VCaP (cell line): ENCODE measurements around the gene RBM34.

Experiments used
- H3K27ac ChIP-seq: fragments of 450-650 bp; 2 replicates; pipeline ENCODE4 v1.5.1; 2017
- TF ChIP-seq, protein P1 (sequence below): fragments of 450-650 bp; conservative IDR thresholded peaks from 2 replicates; pipeline ENCODE4 v1.5.1; 2017; ENCODE audit warnings: mild to moderate bottlenecking, moderate library complexity

The RBM34 gene

DNA sequence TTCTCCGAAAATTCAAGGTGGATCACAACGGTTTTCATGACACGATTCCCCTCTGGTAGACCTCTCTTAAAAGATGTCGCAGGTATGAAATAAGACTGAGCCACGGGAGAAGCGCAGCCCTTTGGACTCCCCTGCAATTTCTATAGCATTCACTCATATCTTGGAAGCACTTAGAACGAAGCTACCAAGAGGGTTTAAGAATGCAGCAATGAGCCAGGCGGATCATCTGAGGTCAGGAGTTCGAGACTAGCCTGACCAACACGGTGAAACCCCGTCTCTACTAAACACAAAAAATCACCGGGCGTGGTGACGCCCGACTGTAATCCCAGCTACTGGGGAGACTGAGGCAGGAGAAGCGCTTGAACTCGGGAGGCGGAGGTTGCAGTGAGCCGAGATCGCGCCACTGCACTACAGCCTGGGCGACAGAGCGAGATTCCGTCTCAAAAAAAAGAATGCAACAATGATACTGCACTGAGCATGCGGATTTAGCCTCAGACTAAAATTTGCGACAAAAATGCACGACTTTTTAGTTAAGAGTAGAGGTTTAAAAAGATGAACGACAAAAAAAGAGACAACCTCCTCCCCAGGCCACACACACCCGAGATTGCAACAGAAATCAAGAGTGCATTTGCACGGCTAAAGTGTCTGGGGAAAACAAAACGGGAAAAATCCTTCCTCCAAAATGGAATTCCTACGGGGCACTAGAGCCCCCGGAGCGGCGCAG, 33.2 kb downstream of the RBM34 start:
- TF ChIP-seq, protein P1, sequence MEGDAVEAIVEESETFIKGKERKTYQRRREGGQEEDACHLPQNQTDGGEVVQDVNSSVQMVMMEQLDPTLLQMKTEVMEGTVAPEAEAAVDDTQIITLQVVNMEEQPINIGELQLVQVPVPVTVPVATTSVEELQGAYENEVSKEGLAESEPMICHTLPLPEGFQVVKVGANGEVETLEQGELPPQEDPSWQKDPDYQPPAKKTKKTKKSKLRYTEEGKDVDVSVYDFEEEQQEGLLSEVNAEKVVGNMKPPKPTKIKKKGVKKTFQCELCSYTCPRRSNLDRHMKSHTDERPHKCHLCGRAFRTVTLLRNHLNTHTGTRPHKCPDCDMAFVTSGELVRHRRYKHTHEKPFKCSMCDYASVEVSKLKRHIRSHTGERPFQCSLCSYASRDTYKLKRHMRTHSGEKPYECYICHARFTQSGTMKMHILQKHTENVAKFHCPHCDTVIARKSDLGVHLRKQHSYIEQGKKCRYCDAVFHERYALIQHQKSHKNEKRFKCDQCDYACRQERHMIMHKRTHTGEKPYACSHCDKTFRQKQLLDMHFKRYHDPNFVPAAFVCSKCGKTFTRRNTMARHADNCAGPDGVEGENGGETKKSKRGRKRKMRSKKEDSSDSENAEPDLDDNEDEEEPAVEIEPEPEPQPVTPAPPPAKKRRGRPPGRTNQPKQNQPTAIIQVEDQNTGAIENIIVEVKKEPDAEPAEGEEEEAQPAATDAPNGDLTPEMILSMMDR = no peak

DNA sequence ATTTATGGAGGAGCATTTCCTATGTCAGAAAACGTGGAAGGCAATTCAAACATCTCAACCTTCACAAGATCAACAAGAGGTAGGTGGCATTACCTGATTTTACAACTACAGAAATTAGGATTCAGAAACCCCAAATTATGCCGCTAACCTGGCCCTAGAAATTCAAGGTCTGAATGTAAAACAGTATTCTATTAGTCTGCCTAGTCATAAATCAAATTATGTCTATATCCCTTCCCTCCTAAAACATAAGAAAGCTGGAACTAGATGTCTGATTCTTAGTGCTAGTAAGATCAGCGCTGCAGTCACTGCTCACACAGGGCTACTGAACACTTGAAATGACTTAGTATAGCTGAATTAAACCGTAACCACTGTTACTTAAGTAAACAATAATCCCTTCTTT, 33.8 kb downstream of the RBM34 start:
- TF ChIP-seq, protein P1 = no peak
- peak overlapping the region; percentile 95 for H3K27ac ChIP-seq

More for the DNA sequence above, 33.2 kb downstream of the RBM34 start:
- H3K27ac ChIP-seq = peak overlapping the region; percentile 95

DNA sequence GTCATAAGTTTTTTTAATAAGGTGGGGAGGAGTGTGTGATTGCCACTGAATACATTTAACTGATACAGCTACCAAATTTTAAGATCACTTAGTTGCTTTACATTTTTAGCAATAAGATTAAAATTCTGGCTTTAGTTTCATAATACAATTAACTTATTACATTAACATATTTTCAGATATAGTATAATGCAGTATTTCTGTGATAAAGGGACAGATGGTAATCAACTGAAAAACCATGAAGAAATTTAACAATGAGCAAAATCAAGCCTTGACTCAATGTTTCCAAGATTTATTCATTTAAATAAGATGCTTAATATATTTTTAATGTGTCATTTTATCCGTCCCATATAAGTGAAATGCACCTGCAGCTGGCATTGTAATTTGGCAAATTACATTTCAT, 36.4 kb downstream of the RBM34 start:
- no peak overlapping the region for H3K27ac ChIP-seq
- TF ChIP-seq, protein P1 = no peak

DNA sequence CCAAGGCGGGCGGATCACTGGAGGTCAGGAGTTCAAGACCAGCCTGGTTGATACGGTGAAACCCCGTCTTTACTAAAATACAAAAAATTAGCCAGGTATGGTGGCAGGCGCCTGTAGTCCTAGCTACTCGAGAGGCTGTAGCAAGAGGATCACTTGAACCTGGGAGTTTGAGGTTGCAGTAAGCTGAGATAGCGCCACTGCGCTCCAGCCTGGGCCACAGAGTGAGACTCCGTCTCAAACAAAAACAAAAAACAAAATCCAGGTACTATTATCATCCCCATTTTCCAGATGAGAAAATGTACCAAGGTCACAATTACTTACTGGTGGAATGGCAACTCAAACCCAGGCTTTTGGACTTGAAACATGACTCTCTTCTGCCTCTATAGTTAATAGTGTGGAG, 36.9 kb downstream of the RBM34 start:
- no peak overlapping the region for H3K27ac ChIP-seq
- TF ChIP-seq, protein P1 = no peak

DNA sequence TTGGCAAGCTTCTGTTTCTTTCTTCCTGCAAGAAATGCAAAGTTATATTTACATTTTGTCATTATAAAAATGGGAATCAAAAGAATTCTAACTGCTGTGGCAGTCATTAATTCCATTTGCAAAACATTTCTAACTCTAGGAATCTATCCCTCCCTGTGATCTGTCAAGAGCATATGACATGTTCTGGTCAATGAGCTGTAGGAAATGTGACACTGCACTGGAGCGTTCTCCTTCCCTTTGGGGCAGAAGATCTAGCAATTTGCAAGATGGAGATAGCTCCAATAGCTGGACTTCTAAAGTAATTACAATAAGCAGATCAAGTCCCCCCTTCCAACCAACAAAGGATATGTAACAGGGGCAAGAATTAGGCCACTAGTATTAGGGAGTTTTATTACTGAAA, 38.7 kb downstream of the RBM34 start:
- TF ChIP-seq, protein P1 = no peak
- H3K27ac ChIP-seq = no peak overlapping the region

DNA sequence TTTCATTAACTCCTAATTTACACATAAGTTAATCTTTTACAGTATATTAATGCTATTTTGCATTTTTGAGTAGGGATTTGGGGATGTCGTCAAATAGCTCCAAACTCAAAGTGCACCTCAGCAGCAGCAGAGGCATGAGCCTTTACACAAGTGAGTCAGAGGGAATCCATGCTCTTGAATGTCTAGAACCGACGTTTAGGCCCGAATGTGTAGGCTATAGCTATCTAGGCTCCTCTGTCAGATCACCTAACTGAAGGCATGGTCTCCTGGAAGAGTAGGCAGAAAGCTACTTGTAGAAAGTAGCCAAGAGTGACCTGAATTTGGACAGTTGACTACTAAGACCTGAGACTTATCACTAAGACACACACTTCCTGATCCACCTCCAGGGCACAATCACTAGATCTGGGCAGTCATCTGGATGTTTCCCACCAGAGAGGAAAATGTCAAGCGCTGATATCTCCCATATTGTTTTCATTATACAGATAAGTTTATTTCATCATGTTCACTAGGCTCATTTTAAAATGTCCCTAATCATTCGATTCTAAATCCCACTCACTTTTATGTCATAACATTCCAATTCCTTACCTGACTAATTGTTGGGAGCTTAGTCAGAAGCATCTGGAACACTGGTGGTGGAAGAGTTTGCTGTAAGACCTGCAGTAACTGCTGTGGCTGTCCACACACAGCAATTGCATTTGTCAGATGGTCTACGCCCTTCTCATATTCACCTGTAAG, 47.7 kb downstream of the RBM34 start:
- H3K27ac ChIP-seq = no peak overlapping the region
- TF ChIP-seq, protein P1 = no peak

DNA sequence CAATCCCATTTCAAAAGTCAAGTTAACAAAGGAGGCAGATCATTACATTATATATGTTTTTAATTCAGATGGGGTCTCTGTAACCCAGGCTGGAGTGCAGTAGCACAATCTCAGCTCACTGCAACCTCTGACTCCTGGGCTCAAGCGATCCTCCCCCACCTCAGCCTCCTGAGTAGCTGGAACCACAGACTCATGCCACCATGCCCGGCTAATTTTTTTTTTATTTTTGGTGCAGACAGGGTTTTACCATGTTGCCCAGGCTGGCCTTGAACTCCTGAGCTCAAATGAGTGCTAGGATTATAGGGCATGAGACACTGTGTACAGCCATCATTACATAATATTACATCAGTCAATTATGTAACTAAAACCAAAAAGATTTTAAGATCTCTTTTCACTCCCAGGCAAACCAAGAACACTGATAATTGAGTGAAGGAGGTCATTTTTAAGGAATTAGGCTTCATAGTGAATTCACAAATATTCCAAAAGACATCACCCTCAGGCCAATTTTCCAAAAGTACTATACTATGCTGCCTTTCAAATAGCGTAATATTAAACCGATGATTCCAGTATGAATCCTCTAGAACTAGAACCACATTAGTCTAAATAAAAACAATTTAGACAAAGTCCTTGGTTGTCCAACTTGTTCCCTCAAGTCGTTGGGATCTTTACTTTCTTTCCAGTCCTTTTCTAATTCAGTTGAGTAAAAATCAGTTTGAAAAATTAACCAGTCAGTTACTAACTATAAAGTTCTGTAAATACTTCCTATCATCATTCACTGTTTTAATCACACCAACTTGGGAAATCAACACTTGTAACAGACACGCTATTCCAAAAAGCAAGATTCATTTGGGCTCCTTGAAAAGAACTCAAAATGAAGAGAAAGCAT, 48.5 kb downstream of the RBM34 start:
- TF ChIP-seq, protein P1 = no peak
- H3K27ac ChIP-seq = no peak overlapping the region
